SK-N-SH treated with all-trans-retinoic acid at 6 μM for 48 hours (cell line): ENCODE data around the gene ARIH2.

Experiments
- BACH2 ChIP-seq: fragments of 250-450 bp; sonication (Bioruptor Pico); IDR thresholded peaks from 2 replicates; pipeline ENCODE4 v1.9.0; 2021; ENCODE audit warnings: mild to moderate bottlenecking, borderline replicate concordance
- TOX ChIP-seq: fragments of 250-450 bp; sonication (Bioruptor Pico); IDR thresholded peaks from 2 replicates; pipeline ENCODE4 v1.8.0; 2021; ENCODE audit warnings: mild to moderate bottlenecking, moderate library complexity, borderline replicate concordance
- ZFP30 ChIP-seq: fragments of 450-650 bp; formaldehyde crosslinking; IDR thresholded peaks from 2 replicates; pipeline ENCODE4 v1.5.0; 2022; ENCODE audit warnings: mild to moderate bottlenecking, moderate library complexity

- TF ChIP-seq TOX (CRISPR knock-in tag) (no peak), ZFP30 (CRISPR knock-in tag) (no peak), BACH2 (CRISPR knock-in tag) (no peak)
Measured at GRCh38 chr3:48915296-48915695, 3.3 kb upstream of the ARIH2 start.
